HepG2 (cell line): ENCODE results near the gene POLR1G. TPM values are rescaled to one million over a fixed set of nuclear protein-coding genes. Genes with fewer than 3 reads are reported as not detected.
A peak's percentile ranks its signal among the peaks of the same experiment; 100 is the strongest.

Source experiments
- BCL6 ChIP-seq: IDR thresholded peaks from 2 replicates; pipeline ENCODE4 v1.6.1; 2016; ENCODE audit warnings: missing genetic modification reagents, missing compliant biosample characterization
- JARID2 ChIP-seq: sonication (generic); formaldehyde crosslinking; IDR thresholded peaks from 2 replicates; pipeline ENCODE4 v1.8.1; 2023; ENCODE audit warnings: missing genetic modification reagents, inconsistent platforms; ENCODE audit not compliant: insufficient replicate concordance
- NFE2L1 ChIP-seq: sonication (generic); formaldehyde crosslinking; IDR thresholded peaks from 2 replicates; pipeline ENCODE4 v1.4.0; 2020; ENCODE audit warnings: missing genetic modification reagents, mild to moderate bottlenecking, borderline replicate concordance
- RXRB ChIP-seq: IDR thresholded peaks from 2 replicates; pipeline ENCODE4 v1.6.1; 2016; ENCODE audit warnings: borderline replicate concordance, missing genetic modification reagents, missing compliant biosample characterization
- ZKSCAN8 ChIP-seq: IDR thresholded peaks from 2 replicates; pipeline ENCODE4 v1.6.1; 2016; ENCODE audit warnings: borderline replicate concordance, missing genetic modification reagents, missing compliant biosample characterization
- ZNF335 ChIP-seq: sonication (generic); formaldehyde crosslinking; IDR thresholded peaks from 2 replicates; pipeline ENCODE4 v1.4.0; 2020; ENCODE audit warnings: missing genetic modification reagents
- ZNF737 ChIP-seq: sonication (generic); formaldehyde crosslinking; IDR thresholded peaks from 2 replicates; pipeline ENCODE4 v1.5.0; 2020; ENCODE audit warnings: missing genetic modification reagents, mild to moderate bottlenecking, borderline replicate concordance
- ZNF776 ChIP-seq: sonication (generic); formaldehyde crosslinking; IDR thresholded peaks from 2 replicates; pipeline ENCODE4 v1.4.0; 2020; ENCODE audit warnings: mild to moderate bottlenecking, missing genetic modification reagents
- polyA plus RNA-seq, 8 experiments: library from polyadenylated mRNA; depleted of rRNA in 3 of 8; stranded (reverse) in 7 of 8; unstranded in 1 of 8; fragments of >200 nt; fragmentation: Illumina TruSeq in 4 of 8; extraction: Trizol in 4 of 8; gene quantifications; 2 replicates each; pipeline versions ENCODE4 v1.2.1 to v1.2.3, GENCODE V29; 2011 to 2016; ENCODE audit warnings: low read depth in 4 of 8, missing spikeins in 1 of 8, mixed read lengths in 1 of 8; ENCODE audit not compliant: insufficient read depth in 1 of 8
- total RNA-seq, 5 experiments: library from RNA; depleted of rRNA; stranded (reverse); fragments of >200 nt; fragmentation: Illumina TruSeq; extraction: Trizol; gene quantifications; 2 replicates each; pipeline ENCODE4 v1.2.3, GENCODE V29; 2016; ENCODE audit warnings: low read depth in 1 of 5
- TF ChIP-seq, protein P1 (sequence below): IDR thresholded peaks from 2 replicates; pipeline ENCODE4 v1.6.1; 2016; ENCODE audit warnings: low read depth, missing genetic modification reagents, missing compliant biosample characterization
- TF ChIP-seq, protein P2 (sequence below): sonication (generic); formaldehyde crosslinking; IDR thresholded peaks from 2 replicates; pipeline ENCODE4 v1.5.0; 2020; ENCODE audit warnings: missing genetic modification reagents, mild to moderate bottlenecking, borderline replicate concordance
- TF ChIP-seq, protein P3 (sequence below): sonication (generic); formaldehyde crosslinking; conservative IDR thresholded peaks from 2 replicates; pipeline ENCODE4 v1.8.0; 2022; ENCODE audit warnings: missing genetic modification reagents
- TF ChIP-seq, protein P4 (sequence below): sonication (generic); formaldehyde crosslinking; IDR thresholded peaks from 2 replicates; pipeline ENCODE4 v1.8.1; 2023; ENCODE audit warnings: missing genetic modification reagents, mild to moderate bottlenecking, borderline replicate concordance
- TF ChIP-seq, protein P5 (sequence below): sonication (generic); formaldehyde crosslinking; IDR thresholded peaks from 2 replicates; pipeline ENCODE4 v1.5.0; 2020; ENCODE audit warnings: missing genetic modification reagents
- TF ChIP-seq, protein P6 (sequence below): sonication (generic); formaldehyde crosslinking; IDR thresholded peaks from 2 replicates; pipeline ENCODE4 v1.4.0; 2020; ENCODE audit warnings: mild to moderate bottlenecking, missing genetic modification reagents

Gene POLR1G
- total and polyA plus RNA-seq, 2 of the 13 experiments (the other 11 are each of a cell fraction or from before 2014, with no cell fraction given), result 3.5 to 20.8 TPM

DNA sequence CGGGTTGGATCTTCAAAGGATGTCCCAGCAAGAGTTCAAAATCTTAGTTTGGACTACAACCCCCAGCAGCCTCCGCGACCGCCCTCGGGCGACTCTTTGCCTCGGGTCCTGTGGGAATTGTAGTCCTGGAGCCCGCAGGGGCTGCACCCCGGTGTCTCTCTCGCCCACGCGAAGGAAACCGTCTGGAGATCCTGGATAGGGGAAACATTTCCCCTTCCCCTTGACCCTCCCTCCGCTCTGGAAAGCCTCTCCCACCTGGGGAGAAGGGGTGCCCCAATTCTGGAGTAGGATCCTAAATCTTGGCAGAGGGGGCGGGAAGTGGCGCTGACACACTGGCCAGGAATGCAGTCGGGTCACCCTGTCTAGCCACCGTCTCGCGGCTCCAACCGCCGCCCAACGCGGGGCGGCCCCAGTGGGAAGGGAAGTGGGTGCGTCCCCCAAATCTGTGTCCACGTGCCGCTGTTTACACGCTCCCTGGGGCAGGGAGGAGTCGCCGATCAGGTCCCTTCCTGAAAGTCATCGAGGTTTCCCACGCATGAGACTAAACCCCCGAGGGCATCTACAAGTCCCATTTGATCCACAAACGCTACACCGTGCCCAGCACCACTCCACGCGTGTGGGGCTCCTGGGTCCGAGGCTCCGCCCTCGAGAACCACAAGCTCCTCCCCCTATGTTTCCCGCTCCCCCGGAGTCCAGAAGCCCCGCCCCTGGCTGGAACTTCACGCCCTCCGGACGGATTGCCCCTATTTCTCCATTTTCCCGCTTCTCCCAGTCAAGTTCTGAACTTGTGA is 814 bp upstream of the POLR1G start (continued):
- TF ChIP-seq, protein P1, sequence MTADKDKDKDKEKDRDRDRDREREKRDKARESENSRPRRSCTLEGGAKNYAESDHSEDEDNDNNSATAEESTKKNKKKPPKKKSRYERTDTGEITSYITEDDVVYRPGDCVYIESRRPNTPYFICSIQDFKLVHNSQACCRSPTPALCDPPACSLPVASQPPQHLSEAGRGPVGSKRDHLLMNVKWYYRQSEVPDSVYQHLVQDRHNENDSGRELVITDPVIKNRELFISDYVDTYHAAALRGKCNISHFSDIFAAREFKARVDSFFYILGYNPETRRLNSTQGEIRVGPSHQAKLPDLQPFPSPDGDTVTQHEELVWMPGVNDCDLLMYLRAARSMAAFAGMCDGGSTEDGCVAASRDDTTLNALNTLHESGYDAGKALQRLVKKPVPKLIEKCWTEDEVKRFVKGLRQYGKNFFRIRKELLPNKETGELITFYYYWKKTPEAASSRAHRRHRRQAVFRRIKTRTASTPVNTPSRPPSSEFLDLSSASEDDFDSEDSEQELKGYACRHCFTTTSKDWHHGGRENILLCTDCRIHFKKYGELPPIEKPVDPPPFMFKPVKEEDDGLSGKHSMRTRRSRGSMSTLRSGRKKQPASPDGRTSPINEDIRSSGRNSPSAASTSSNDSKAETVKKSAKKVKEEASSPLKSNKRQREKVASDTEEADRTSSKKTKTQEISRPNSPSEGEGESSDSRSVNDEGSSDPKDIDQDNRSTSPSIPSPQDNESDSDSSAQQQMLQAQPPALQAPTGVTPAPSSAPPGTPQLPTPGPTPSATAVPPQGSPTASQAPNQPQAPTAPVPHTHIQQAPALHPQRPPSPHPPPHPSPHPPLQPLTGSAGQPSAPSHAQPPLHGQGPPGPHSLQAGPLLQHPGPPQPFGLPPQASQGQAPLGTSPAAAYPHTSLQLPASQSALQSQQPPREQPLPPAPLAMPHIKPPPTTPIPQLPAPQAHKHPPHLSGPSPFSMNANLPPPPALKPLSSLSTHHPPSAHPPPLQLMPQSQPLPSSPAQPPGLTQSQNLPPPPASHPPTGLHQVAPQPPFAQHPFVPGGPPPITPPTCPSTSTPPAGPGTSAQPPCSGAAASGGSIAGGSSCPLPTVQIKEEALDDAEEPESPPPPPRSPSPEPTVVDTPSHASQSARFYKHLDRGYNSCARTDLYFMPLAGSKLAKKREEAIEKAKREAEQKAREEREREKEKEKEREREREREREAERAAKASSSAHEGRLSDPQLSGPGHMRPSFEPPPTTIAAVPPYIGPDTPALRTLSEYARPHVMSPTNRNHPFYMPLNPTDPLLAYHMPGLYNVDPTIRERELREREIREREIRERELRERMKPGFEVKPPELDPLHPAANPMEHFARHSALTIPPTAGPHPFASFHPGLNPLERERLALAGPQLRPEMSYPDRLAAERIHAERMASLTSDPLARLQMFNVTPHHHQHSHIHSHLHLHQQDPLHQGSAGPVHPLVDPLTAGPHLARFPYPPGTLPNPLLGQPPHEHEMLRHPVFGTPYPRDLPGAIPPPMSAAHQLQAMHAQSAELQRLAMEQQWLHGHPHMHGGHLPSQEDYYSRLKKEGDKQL (CRISPR knock-in tag), result no peak
- TF ChIP-seq, protein P2, sequence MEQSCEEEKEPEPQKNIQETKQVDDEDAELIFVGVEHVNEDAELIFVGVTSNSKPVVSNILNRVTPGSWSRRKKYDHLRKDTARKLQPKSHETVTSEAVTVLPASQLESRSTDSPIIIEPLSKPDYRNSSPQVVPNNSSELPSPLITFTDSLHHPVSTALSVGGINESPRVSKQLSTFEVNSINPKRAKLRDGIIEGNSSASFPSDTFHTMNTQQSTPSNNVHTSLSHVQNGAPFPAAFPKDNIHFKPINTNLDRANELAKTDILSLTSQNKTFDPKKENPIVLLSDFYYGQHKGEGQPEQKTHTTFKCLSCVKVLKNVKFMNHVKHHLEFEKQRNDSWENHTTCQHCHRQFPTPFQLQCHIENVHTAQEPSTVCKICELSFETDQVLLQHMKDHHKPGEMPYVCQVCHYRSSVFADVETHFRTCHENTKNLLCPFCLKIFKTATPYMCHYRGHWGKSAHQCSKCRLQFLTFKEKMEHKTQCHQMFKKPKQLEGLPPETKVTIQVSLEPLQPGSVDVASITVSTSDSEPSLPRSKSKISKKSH (CRISPR knock-in tag), result peak; percentile 18; the same call in 1 of the 2 replicates
- TF ChIP-seq, protein P3, sequence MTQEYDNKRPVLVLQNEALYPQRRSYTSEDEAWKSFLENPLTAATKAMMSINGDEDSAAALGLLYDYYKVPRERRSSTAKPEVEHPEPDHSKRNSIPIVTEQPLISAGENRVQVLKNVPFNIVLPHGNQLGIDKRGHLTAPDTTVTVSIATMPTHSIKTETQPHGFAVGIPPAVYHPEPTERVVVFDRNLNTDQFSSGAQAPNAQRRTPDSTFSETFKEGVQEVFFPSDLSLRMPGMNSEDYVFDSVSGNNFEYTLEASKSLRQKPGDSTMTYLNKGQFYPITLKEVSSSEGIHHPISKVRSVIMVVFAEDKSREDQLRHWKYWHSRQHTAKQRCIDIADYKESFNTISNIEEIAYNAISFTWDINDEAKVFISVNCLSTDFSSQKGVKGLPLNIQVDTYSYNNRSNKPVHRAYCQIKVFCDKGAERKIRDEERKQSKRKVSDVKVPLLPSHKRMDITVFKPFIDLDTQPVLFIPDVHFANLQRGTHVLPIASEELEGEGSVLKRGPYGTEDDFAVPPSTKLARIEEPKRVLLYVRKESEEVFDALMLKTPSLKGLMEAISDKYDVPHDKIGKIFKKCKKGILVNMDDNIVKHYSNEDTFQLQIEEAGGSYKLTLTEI (CRISPR knock-in tag), result no peak
- TF ChIP-seq, protein P4, sequence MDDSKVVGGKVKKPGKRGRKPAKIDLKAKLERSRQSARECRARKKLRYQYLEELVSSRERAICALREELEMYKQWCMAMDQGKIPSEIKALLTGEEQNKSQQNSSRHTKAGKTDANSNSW (CRISPR knock-in tag), result no peak
- TF ChIP-seq, protein P5, sequence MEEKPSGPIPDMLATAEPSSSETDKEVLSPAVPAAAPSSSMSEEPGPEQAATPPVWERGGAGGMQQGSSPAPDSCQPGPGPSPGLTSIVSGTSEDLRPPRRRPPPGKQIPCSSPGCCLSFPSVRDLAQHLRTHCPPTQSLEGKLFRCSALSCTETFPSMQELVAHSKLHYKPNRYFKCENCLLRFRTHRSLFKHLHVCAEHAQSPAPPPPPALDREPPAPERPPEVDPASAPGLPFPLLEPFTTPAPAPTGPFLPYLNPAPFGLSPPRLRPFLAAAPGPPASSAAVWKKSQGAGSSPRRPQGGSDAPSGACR (CRISPR knock-in tag), result no peak
- TF ChIP-seq, protein P6, sequence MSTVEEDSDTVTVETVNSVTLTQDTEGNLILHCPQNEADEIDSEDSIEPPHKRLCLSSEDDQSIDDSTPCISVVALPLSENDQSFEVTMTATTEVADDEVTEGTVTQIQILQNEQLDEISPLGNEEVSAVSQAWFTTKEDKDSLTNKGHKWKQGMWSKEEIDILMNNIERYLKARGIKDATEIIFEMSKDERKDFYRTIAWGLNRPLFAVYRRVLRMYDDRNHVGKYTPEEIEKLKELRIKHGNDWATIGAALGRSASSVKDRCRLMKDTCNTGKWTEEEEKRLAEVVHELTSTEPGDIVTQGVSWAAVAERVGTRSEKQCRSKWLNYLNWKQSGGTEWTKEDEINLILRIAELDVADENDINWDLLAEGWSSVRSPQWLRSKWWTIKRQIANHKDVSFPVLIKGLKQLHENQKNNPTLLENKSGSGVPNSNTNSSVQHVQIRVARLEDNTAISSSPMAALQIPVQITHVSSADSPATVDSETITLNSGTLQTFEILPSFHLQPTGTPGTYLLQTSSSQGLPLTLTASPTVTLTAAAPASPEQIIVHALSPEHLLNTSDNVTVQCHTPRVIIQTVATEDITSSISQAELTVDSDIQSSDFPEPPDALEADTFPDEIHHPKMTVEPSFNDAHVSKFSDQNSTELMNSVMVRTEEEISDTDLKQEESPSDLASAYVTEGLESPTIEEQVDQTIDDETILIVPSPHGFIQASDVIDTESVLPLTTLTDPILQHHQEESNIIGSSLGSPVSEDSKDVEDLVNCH (CRISPR knock-in tag), result no peak
- TF ChIP-seq ZNF335 (CRISPR knock-in tag) (no peak), ZNF737 (CRISPR knock-in tag) (no peak), JARID2 (CRISPR knock-in tag) (no peak), RXRB (CRISPR knock-in tag) (0 out of 2 replicates have a peak, but pooled peaks have one; percentile 2), ZNF776 (no peak), NFE2L1 (CRISPR knock-in tag) (no peak), ZKSCAN8 (CRISPR knock-in tag) (no peak; the same call in 1 of the 2 replicates), BCL6 (no peak)
